BLaER1 treated with 17β-estradiol and CSF1 and Interleukin-3, amounts not matched to agents 10 nM and 100 nM (cell line): Measurements from ENCODE around the gene PIK3R6.

Experiments
- H3K27ac ChIP-seq, 11 experiments: shearing (Covaris generic); formaldehyde crosslinking; 2 replicates each; pipeline ENCODE4 v1.8.1; 2022
- H3K27me3 ChIP-seq, 11 experiments: shearing (Covaris generic); formaldehyde crosslinking; 2 replicates each; pipeline ENCODE4 v1.8.1; 2022
- H3K36me3 ChIP-seq, 11 experiments: shearing (Covaris generic); formaldehyde crosslinking; 2 replicates each; pipeline ENCODE4 v1.8.1; 2022
- H3K4me1 ChIP-seq, 10 experiments: shearing (Covaris generic); formaldehyde crosslinking; 2 replicates each; pipeline ENCODE4 v1.8.1; 2022
- H3K4me2 ChIP-seq, 11 experiments: shearing (Covaris generic); formaldehyde crosslinking; 2 replicates each; pipeline ENCODE4 v1.8.1; 2022
- H3K4me3 ChIP-seq, 10 experiments: shearing (Covaris generic); formaldehyde crosslinking; 2 replicates each; pipeline ENCODE4 v1.8.1; 2022
- H3K9ac ChIP-seq, 11 experiments: shearing (Covaris generic); formaldehyde crosslinking; 2 replicates each; pipeline ENCODE4 v1.8.1; 2022
- H3K9me3 ChIP-seq, 11 experiments: shearing (Covaris generic); formaldehyde crosslinking; replicated peaks in 1 of 11; 2 replicates each; pipeline ENCODE4 v1.8.1; 2022
- H4K20me1 ChIP-seq, 11 experiments: shearing (Covaris generic); formaldehyde crosslinking; 2 replicates each; pipeline ENCODE4 v1.8.1; 2022
- Cebpa-rat ChIP-seq, 11 experiments: shearing (Covaris generic); IDR thresholded peaks; 2 replicates each; pipeline ENCODE4 v1.8.1; 2022

PIK3R6 gene

DNA sequence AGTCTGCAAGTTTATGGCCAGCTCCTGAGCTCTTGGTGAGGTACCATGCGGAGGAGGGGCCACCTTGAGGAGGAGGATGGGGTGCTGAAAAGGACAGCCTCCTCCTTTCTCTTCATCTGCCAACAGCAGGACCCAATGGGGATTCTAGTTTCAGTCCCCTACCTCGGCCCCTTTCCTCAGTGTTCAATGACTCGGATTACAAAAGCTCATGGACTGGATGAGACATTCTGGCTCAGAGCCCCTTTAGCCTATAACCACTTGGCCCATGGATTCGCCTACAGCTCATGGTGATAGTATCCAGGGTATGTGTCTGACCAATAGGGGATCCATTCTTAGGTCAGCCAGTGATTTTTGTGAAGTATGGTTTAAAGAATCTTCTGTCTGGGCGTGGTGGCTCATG is 8.5 kb upstream of the PIK3R6 start:
- Histone ChIP-seq H3K4me2 (peak overlapping the region in 1 of 11 experiments; percentile 24; a peak in 1 of 22 replicates), H3K9me3 (no peaks in the 10 kb centered on the region), H3K27ac (no peak overlapping the region), H3K4me3 (no peak overlapping the region), H3K36me3 (peaks cover 5 to 38% (median 35%) of the 10 kb centered on the region in 11 experiments; a peak in 20 of 22 replicates), H3K27me3 (no peaks in the 10 kb centered on the region), H3K4me1 (peaks cover 26 to 43% (median 31%) of the 10 kb centered on the region in 10 experiments), H3K9ac (no peak overlapping the region), H4K20me1 (peaks cover 0 to 9% (median 0%) of the 10 kb centered on the region in 11 experiments; a peak in 2 of 22 replicates)
- TF ChIP-seq Cebpa-rat (IDR thresholded peaks at IDR 0.05), result no peak

DNA sequence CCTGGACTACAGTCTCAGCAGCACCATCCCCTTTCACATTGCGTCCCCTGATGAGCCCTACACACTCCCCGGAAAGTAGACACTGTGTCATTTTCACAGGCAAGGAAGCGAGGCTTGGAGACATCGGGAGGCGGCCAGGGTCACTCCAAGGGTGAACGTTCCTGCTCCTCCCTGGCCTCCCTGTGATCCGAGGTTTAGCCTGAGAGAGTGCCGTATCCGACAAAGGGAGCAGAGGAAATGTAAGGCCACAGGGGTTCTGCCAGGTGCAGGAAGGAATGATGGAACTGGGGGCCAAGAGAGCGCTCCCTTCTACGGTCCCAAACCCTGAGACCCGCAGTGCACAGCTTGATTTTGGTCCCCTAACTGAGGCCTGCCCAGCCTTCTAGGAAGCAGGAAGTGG is 8.0 kb upstream of the PIK3R6 start:
- no peaks in the 10 kb centered on the region for H3K9me3 ChIP-seq
- peaks cover 26 to 48% (median 31%) of the 10 kb centered on the region in 10 experiments for H3K4me1 ChIP-seq
- no peak for TF ChIP-seq Cebpa-rat (IDR thresholded peaks at IDR 0.05)
- H4K20me1 ChIP-seq, result peaks cover 0 to 5% (median 0%) of the 10 kb centered on the region in 11 experiments; a peak in 2 of 22 replicates
- H3K4me2 ChIP-seq, result peak overlapping the region in 2 of 11 experiments; percentile 18 to 24; a peak in 3 of 22 replicates
- H3K36me3 ChIP-seq, result peaks cover 5 to 32% (median 30%) of the 10 kb centered on the region in 11 experiments; a peak in 20 of 22 replicates
- no peaks in the 10 kb centered on the region for H3K27me3 ChIP-seq
- no peak overlapping the region for H3K27ac ChIP-seq
- no peak overlapping the region for H3K4me3 ChIP-seq
- no peak overlapping the region for H3K9ac ChIP-seq

DNA sequence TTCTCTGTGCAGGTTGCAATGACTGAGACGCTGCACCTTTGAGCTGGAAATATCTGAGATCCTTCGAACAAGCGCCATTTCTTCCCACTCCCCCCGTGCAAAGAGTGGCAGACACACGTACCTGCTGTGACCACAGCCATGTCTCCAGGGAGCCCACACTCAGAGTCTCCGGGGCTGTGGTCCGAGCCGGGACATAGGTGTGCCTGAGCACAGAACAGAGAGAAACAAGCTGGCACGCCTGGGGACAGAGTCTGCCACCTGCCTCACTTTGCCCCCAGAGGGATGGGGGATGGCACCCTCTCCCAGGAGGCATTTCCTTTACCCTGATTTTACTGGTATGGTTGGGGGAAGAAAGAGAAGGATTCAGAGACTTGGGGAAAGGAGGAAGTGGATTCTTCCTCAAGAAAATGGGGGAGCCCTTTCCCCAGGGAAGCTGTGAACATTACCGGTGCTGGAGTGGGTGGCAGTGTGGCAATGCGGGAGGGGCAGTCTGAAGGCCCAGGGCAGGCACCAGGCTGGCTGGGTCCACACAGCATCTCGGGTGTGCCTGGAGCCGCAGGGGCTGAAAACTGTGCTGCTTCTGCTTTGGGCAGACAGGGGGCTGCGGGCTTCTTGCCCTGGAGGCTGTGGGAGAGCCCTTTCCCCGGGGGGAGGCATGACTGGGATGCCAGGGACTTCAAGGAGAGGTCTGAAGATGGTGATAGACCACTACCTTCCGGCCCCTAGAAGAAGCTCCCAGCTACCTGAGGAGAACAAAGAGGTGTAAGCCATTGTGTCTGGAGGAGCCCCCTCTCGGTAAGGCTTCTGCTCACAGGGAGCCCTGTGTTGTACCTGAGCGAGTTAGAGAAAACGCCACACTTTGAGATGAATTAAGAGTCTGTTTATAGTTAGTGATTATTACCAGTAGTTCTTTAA is 6.6 kb upstream of the PIK3R6 start:
- H3K4me2 ChIP-seq, result peak overlapping the region; percentile 71 to 92 (median 86)
- H4K20me1 ChIP-seq, result no peaks in the 10 kb centered on the region
- TF ChIP-seq Cebpa-rat (IDR thresholded peaks at IDR 0.05), result no peak
- no peak overlapping the region for H3K4me3 ChIP-seq
- H3K27ac ChIP-seq, result peak overlapping the region in 3 of 11 experiments; percentile 12 to 43 (median 34); a peak in 3 of 22 replicates
- H3K27me3 ChIP-seq, result no peaks in the 10 kb centered on the region
- no peaks in the 10 kb centered on the region for H3K9me3 ChIP-seq
- H3K36me3 ChIP-seq, result peaks cover 0 to 19% (median 16%) of the 10 kb centered on the region in 11 experiments; a peak in 17 of 22 replicates
- H3K9ac ChIP-seq, result peak overlapping the region in 5 of 11 experiments; percentile 5 to 39 (median 22); a peak in 5 of 22 replicates
- H3K4me1 ChIP-seq, result peaks cover 26 to 61% (median 31%) of the 10 kb centered on the region in 10 experiments

DNA sequence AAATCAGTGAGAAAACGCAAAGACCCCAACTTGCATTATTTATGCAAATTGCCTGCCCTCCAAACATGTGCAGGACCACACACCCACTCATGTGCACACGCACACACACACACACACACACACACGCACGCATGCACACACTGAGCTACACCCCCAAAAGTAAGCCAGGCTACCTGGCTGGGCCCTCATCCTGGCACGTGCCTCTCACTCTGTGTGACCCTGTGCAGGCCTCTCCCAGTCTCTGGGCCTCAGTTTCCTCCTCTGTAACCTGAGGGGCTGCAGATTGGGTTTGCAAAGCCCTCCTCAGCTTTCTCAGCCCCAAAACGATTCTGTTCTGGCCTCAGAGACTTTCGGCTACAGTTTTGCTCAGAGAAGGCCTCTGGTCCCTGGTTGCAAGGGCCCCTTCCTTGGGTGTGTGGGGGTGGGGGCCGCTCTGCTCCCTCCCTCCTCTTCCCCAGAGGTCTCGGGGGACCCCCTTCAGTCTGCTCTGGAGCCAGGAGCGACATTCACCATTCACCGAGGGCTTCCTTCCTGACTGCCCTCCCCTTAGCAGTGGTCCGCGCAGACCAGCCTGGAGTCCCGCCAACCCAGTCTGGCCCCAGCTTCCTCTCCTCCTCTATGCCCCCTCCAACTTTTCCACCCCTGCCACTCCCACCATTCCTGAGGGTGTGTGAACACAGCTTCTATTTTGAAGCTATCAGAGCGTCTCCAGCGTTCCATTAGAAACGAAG is 5.4 kb upstream of the PIK3R6 start:
- no peak for TF ChIP-seq Cebpa-rat (IDR thresholded peaks at IDR 0.05)
- H3K9ac ChIP-seq, result peak overlapping the region in 10 of 11 experiments; percentile 12 to 65 (median 50); a peak in 16 of 22 replicates
- H3K36me3 ChIP-seq, result peaks cover 0 to 7% (median 4%) of the 10 kb centered on the region in 11 experiments; a peak in 15 of 22 replicates
- H4K20me1 ChIP-seq, result no peaks in the 10 kb centered on the region
- H3K4me1 ChIP-seq, result peaks cover 30 to 73% (median 38%) of the 10 kb centered on the region in 10 experiments
- H3K9me3 ChIP-seq, result no peaks in the 10 kb centered on the region
- H3K4me2 ChIP-seq, result peak overlapping the region; percentile 71 to 92 (median 86)
- no peaks in the 10 kb centered on the region for H3K27me3 ChIP-seq
- H3K27ac ChIP-seq, result peak overlapping the region in 9 of 11 experiments; percentile 35 to 77 (median 66); a peak in 19 of 22 replicates
- peak overlapping the region in 1 of 10 experiments; percentile 36; a peak in 3 of 20 replicates for H3K4me3 ChIP-seq

DNA sequence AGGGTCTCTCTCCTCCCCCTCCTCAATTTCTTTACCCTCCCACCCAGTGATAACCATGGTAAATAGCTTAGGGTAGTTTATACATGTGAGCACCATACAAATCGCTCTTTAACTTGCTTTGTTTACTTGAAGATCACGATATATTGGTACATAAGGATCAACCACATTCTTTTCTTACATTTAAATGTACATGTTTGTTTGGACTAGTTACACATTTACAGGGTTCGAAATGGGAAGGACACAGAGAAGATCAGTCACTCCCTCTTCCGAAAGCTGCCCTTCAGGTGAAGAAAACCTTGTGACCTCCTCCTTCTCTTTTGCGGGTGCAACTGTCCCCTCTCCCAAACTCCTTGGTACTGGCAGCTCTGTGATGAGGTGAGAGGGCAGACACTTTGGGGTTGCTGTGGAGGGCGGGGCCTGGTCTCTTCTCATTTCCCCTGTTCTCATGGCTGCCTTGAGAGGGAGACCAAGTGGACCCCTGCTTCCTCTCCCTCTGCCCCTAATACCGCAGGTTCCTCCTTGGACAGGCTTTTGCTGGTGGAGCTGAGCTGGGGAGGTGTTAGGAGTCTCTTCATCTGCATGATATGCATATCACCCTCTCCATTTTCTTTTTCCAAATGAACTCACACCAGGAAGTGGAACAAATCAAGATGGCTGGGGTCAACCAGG is 4.7 kb upstream of the PIK3R6 start:
- Histone ChIP-seq H3K27me3 (no peaks in the 10 kb centered on the region), H4K20me1 (no peaks in the 10 kb centered on the region)

DNA sequence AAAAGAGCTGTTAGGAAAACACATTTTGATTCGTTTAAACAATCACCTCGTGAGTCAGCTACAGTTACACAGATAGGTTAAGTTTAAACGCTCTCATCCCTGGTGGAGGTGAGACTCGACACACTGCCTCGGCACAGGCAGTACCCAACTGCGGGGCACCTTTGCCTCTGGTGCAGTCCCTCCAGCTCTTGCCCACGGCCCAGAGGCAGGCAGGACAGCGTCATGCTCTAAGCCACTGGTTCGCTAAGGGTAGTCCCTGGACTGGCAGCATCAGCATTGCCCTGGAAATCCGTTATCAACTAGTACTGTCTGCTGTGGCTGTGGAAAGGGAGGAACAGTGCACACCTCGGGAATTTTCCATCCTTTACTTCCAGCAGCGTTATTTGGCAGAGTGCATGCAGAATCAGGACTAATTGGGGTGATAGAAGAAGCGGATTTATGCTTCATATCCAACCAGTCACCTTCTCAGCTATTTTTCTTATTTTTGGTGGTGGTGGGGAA is 3.7 kb upstream of the PIK3R6 start:
- peaks cover 47 to 87% (median 55%) of the 10 kb centered on the region in 10 experiments for H3K4me1 ChIP-seq
- no peak for TF ChIP-seq Cebpa-rat (IDR thresholded peaks at IDR 0.05)
- H3K9ac ChIP-seq, result no peak overlapping the region
- no peak overlapping the region for H3K27ac ChIP-seq
- no peaks in the 10 kb centered on the region for H3K27me3 ChIP-seq
- no peaks in the 10 kb centered on the region for H3K9me3 ChIP-seq
- no peak overlapping the region for H3K4me3 ChIP-seq
- H3K4me2 ChIP-seq, result peak overlapping the region in 1 of 11 experiments; percentile 16; a peak in 1 of 22 replicates
- H4K20me1 ChIP-seq, result no peaks in the 10 kb centered on the region
- no peaks in the 10 kb centered on the region for H3K36me3 ChIP-seq

More for the DNA sequence above, 4.7 kb upstream of the PIK3R6 start:
- peaks cover 37 to 77% (median 45%) of the 10 kb centered on the region in 10 experiments for H3K4me1 ChIP-seq
- H3K9me3 ChIP-seq, result no peaks in the 10 kb centered on the region
- no peaks in the 10 kb centered on the region for H3K36me3 ChIP-seq
- H3K4me2 ChIP-seq, result peak overlapping the region; percentile 71 to 92 (median 86)
- H3K27ac ChIP-seq, result peak overlapping the region in 9 of 11 experiments; percentile 35 to 77 (median 66); a peak in 16 of 22 replicates
- H3K4me3 ChIP-seq, result no peak overlapping the region
- H3K9ac ChIP-seq, result peak overlapping the region in 3 of 11 experiments; percentile 31 to 53 (median 39); a peak in 2 of 22 replicates
- TF ChIP-seq Cebpa-rat (IDR thresholded peaks at IDR 0.05), result no peak

DNA sequence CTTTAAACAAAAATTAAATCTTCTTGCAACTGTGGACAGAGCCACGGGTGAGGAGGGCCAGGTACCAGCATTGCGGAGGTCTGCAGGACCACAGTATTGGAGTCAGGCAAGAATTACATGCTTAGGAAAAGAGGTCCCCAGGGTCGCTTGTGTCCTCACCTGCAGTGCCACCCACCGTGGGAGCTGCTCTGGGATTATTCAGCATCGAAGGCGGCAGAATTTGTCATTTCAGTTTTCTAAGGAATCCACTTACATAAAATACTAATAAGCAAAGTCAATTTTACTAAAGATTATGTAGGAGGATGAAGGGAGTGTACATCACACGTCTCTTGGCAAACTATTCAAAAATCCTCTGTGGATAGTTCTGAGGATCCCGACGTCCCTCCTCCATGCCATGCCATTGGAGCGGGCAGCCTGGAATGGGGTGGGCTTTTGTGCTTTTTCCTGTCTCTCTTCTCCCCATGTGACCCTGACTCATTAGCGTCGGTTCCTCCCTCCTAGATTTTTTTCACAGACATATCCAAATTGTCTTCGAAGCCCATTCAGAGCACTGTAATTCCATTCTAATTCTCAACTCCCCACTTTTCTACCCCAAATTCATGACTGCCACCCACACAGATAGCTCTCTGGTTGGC is 3.0 kb upstream of the PIK3R6 start:
- Histone ChIP-seq H3K4me1 (peaks cover 53 to 88% (median 61%) of the 10 kb centered on the region in 10 experiments), H3K9me3 (no peaks in the 10 kb centered on the region), H3K9ac (no peak overlapping the region), H4K20me1 (peaks cover 0 to 4% (median 0%) of the 10 kb centered on the region in 11 experiments; a peak in 2 of 22 replicates), H3K4me2 (peak overlapping the region in 2 of 11 experiments; percentile 99; a peak in 4 of 22 replicates), H3K36me3 (no peaks in the 10 kb centered on the region), H3K4me3 (no peak overlapping the region), H3K27me3 (no peaks in the 10 kb centered on the region), H3K27ac (no peak overlapping the region)
- no peak for TF ChIP-seq Cebpa-rat (IDR thresholded peaks at IDR 0.05)
